Psoas muscle (tissue), 8 donors: ENCODE results near the gene CCDC85B. TPM values are rescaled to one million over a fixed set of nuclear protein-coding genes. Genes with fewer than 3 reads are reported as not detected.

ENCODE experiments used
- ATAC-seq, 4 donors: fragments of 200-7000 bp; cut with Tn5 transposase; one replicate each; pipeline ENCODE4 v1.9.1; 2020; ENCODE audit warnings: moderate library complexity in 3 of 4, mild to moderate bottlenecking in 2 of 4
- DNase-seq, 2 donors: peaks; one replicate each; pipeline ENCODE4 v3.0.0-alpha.2; 2020
- H3K27ac ChIP-seq: fragments of 200-600 bp; one replicate; pipeline ENCODE4 v1.8.0; 2022
- H3K27me3 ChIP-seq, 3 donors: fragments of 200-600 bp in 1 of 3; one replicate each; pipeline versions ENCODE4 v1.6.1 to v1.8.0; 2013 to 2022; ENCODE audit warnings: low read length in 2 of 3, mild to moderate bottlenecking in 2 of 3, moderate library complexity in 1 of 3; ENCODE audit not compliant: insufficient read depth in 3 of 3
- H3K36me3 ChIP-seq, 2 donors: fragments of 200-600 bp in 1 of 2; one replicate each; pipeline versions ENCODE4 v1.6.1 to v1.8.0; 2013 to 2022; ENCODE audit warnings: low read depth in 1 of 2, mild to moderate bottlenecking in 1 of 2, moderate library complexity in 1 of 2; ENCODE audit not compliant: insufficient read depth in 1 of 2
- H3K4me1 ChIP-seq: fragments of 200-600 bp; one replicate; pipeline ENCODE4 v1.8.0; 2022
- H3K4me3 ChIP-seq: fragments of 200-600 bp; one replicate; pipeline ENCODE4 v1.8.0; 2022; ENCODE audit warnings: mild to moderate bottlenecking
- H3K9me3 ChIP-seq: fragments of 200-600 bp; one replicate; pipeline ENCODE4 v1.8.0; 2022
- WGBS, 3 donors: extraction: QIAGEN DNeasy Blood & Tissue Kit; methylation state at CpG; one replicate each; pipeline versions ENCODE4 v1.1.6 to v1.1.7; 2013; 5-methylcytosine and 5-hydroxymethylcytosine counted together
- intact Hi-C, 2 donors: fragments of 100-400 bp; cut with DNase I; formaldehyde crosslinking; loops; one replicate each; pipeline versions ENCODE4 v1.11.0 to v1.14.2; 2022
- polyA plus RNA-seq, 3 donors: library from polyadenylated mRNA; stranded (reverse); fragments of 200-250 nt; gene quantifications; one replicate each; pipeline ENCODE4 v1.2.3, GENCODE V29; 2013
- total RNA-seq, 4 donors: library from RNA; stranded (reverse); fragmentation: NEBNext Ultra II Directional in 2 of 4; extraction: Animal tissue kit (Norgen Biotek cat#: 25700) in 2 of 4; gene quantifications; one replicate each; pipeline versions ENCODE4 v1.2.1 to v1.2.4, GENCODE V29; 2021 to 2023
- TF ChIP-seq, protein P1 (sequence below): fragments of 200-600 bp; IDR thresholded peaks from one replicate; pipeline ENCODE4 v1.8.0; 2022; ENCODE audit warnings: antibody characterized with exemption
- donor health status: healthy with polysubstance abuse.
- donor health status: DM: no; HTN: no; CAD: no; lungs with moderate emphysema.
- donor health status: Bipolar disorder and iron deficiency.
- donor health status: healthy.
- donor health status: DM: yes; HTN: yes; CAD: no.
- donor health status: DM: no; HTN: no; CAD: no.
- donor health status: DM: no; HTN: no; CAD: no.
- donor health status: DM: yes; HTN: yes; CAD: no.

CCDC85B gene
- total and polyA plus RNA-seq, 7 donors, result 16.7 to 39.6 (median 26.5) TPM

GRCh38 chr11:65921033-65921555 lies 30.6 kb downstream of the CCDC85B start:
- no peak for ATAC-seq

GRCh38 chr11:65921876-65922275 lies 31.4 kb downstream of the CCDC85B start:
- ATAC-seq (no peak), DNase-seq (no peak)
- Histone ChIP-seq H3K36me3 (peaks cover 0 to 39% of the 10 kb centered on the region in 2 donors), H3K27ac (no peak overlapping the region), H3K9me3 (no peaks in the 10 kb centered on the region), H3K4me3 (no peak overlapping the region), H3K27me3 (no peaks in the 10 kb centered on the region), H3K4me1 (peaks cover 20% of the 10 kb centered on the region)
- TF ChIP-seq, protein P1, sequence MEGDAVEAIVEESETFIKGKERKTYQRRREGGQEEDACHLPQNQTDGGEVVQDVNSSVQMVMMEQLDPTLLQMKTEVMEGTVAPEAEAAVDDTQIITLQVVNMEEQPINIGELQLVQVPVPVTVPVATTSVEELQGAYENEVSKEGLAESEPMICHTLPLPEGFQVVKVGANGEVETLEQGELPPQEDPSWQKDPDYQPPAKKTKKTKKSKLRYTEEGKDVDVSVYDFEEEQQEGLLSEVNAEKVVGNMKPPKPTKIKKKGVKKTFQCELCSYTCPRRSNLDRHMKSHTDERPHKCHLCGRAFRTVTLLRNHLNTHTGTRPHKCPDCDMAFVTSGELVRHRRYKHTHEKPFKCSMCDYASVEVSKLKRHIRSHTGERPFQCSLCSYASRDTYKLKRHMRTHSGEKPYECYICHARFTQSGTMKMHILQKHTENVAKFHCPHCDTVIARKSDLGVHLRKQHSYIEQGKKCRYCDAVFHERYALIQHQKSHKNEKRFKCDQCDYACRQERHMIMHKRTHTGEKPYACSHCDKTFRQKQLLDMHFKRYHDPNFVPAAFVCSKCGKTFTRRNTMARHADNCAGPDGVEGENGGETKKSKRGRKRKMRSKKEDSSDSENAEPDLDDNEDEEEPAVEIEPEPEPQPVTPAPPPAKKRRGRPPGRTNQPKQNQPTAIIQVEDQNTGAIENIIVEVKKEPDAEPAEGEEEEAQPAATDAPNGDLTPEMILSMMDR, result no peak
- WGBS, 3 donors, result 82 to 91% (median 91%) methylated on average over 7 to 10 of the region's 10 CpGs
- intact Hi-C loops, result loop anchor here in 1 of 2 donors (2.0 kb wide), 1 partner anchor 35 kb away; no protein-coding TSS in a partner anchor

More at GRCh38 chr11:65921033-65921555, 30.6 kb downstream of the CCDC85B start:
- intact Hi-C loops, result loop anchor here in 1 of 2 donors (2.0 kb wide), 1 partner anchor 36 kb away; no protein-coding TSS in a partner anchor
- TF ChIP-seq, protein P1, result no peak
- Histone ChIP-seq H3K4me3 (peak overlapping the region; percentile 98), H3K9me3 (no peaks in the 10 kb centered on the region), H3K4me1 (peaks cover 27% of the 10 kb centered on the region), H3K27me3 (no peaks in the 10 kb centered on the region), H3K36me3 (peaks cover 0 to 41% of the 10 kb centered on the region in 2 donors), H3K27ac (no peak overlapping the region)
- no peak for DNase-seq
- WGBS, 3 donors, result 84 to 88% (median 87%) methylated on average over 10 to 12 of the region's 12 CpGs

GRCh38 chr11:65922565-65922964 lies 32.1 kb downstream of the CCDC85B start:
- H3K27me3 ChIP-seq, result no peaks in the 10 kb centered on the region
- DNase-seq, result no peak
- H3K4me1 ChIP-seq, result peaks cover 14% of the 10 kb centered on the region
- ATAC-seq, result no peak
- H3K9me3 ChIP-seq, result no peaks in the 10 kb centered on the region
- peaks cover 0 to 34% of the 10 kb centered on the region in 2 donors for H3K36me3 ChIP-seq
- no peak overlapping the region for H3K27ac ChIP-seq
- TF ChIP-seq, protein P1, result no peak
- intact Hi-C loops, result no loop called here
- H3K4me3 ChIP-seq, result no peak overlapping the region
- 75 to 87% (median 77%) methylated on average over 3 of the region's 3 CpGs for WGBS, 3 donors

GRCh38 chr11:65925397-65925796 lies 34.9 kb downstream of the CCDC85B start:
- TF ChIP-seq, protein P1, result no peak
- intact Hi-C loops, result no loop called here

More at GRCh38 chr11:65925397-65925796, 34.9 kb downstream of the CCDC85B start:
- Histone ChIP-seq H3K27me3 (no peaks in the 10 kb centered on the region), H3K36me3 (peaks cover 0 to 34% of the 10 kb centered on the region in 2 donors), H3K9me3 (no peaks in the 10 kb centered on the region), H3K4me3 (no peak overlapping the region), H3K4me1 (peaks cover 5% of the 10 kb centered on the region), H3K27ac (no peak overlapping the region)
- WGBS, 3 donors, result 71 to 77% (median 76%) methylated on average over 2 of the region's 2 CpGs
- no peak for DNase-seq
- ATAC-seq, result no peak
